C4-2B (cell line): ENCODE data around the gene CDKN1C.

Experiments
- ZFX ChIP-seq: fragments of 450-650 bp; IDR thresholded peaks from 2 replicates; pipeline ENCODE4 v1.6.1; 2017
- TF ChIP-seq, protein P1 (sequence below): fragments of 450-650 bp; conservative IDR thresholded peaks from 2 replicates; pipeline ENCODE4 v1.5.1; 2017; ENCODE audit warnings: mild to moderate bottlenecking

GRCh38 chr11:2899080-2899783 is 13.7 kb upstream of the CDKN1C start:
- TF ChIP-seq, protein P1, sequence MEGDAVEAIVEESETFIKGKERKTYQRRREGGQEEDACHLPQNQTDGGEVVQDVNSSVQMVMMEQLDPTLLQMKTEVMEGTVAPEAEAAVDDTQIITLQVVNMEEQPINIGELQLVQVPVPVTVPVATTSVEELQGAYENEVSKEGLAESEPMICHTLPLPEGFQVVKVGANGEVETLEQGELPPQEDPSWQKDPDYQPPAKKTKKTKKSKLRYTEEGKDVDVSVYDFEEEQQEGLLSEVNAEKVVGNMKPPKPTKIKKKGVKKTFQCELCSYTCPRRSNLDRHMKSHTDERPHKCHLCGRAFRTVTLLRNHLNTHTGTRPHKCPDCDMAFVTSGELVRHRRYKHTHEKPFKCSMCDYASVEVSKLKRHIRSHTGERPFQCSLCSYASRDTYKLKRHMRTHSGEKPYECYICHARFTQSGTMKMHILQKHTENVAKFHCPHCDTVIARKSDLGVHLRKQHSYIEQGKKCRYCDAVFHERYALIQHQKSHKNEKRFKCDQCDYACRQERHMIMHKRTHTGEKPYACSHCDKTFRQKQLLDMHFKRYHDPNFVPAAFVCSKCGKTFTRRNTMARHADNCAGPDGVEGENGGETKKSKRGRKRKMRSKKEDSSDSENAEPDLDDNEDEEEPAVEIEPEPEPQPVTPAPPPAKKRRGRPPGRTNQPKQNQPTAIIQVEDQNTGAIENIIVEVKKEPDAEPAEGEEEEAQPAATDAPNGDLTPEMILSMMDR = no peak
- TF ChIP-seq ZFX = no peak
